NCI-H524 treated with DMSO at 0.1 percent for 48 hours (cell line): Measurements from ENCODE around the gene ZNF700.
"Not testable (repeated sequence)": the region's sequence is repeated elsewhere in the genome, so short reads cannot be mapped to it uniquely, and the experiment has no call there.

Experiments used
- DNase-seq: peaks from one replicate; lab custom pipeline; 2025; lab: John Stamatoyannopoulos, UW

The ZNF700 gene

GRCh38 chr19:11941361-11941887 is 16.5 kb downstream of the ZNF700 start:
- DNase-seq, result not testable (repeated sequence)

GRCh38 chr19:11942008-11942842 is 17.3 kb downstream of the ZNF700 start:
- DNase-seq, result no peak

- no peak for DNase-seq
These were observed 17.9 kb downstream of the ZNF700 start for GRCh38 chr19:11942843-11943108.

GRCh38 chr19:11944656-11945055 is 19.7 kb downstream of the ZNF700 start:
- DNase-seq, result no peak

- DNase-seq, result no peak
These were observed 23.7 kb downstream of the ZNF700 start for GRCh38 chr19:11948646-11949045.

- no peak for DNase-seq
These were observed 24.3 kb downstream of the ZNF700 start for GRCh38 chr19:11949201-11949600.

GRCh38 chr19:11949614-11950080 is 24.7 kb downstream of the ZNF700 start:
- DNase-seq, result not testable (repeated sequence)

GRCh38 chr19:11950312-11950711 is 25.4 kb downstream of the ZNF700 start:
- no peak for DNase-seq

- peak; percentile 62 for DNase-seq
These were observed 38.9 kb downstream of the ZNF700 start for GRCh38 chr19:11963566-11964355.

- DNase-seq, result no peak
These were observed 39.6 kb downstream of the ZNF700 start for GRCh38 chr19:11964496-11964857.

- peak; percentile 72 for DNase-seq
These were observed 40.1 kb downstream of the ZNF700 start, which contains the start of gene ZNF763 for GRCh38 chr19:11964858-11965645. ZNF763 (plus strand) TSS chr19:11965040; CDS start chr19:11965209, 169 bp downstream.

- DNase-seq, result no peak
These were observed 45.3 kb downstream of the ZNF700 start for GRCh38 chr19:11970174-11970573.

GRCh38 chr19:11971041-11971440 is 46.1 kb downstream of the ZNF700 start:
- DNase-seq, result no peak

GRCh38 chr19:11973019-11973810 is 48.3 kb downstream of the ZNF700 start:
- no peak for DNase-seq

GRCh38 chr19:11978492-11979100 is 53.7 kb downstream of the ZNF700 start:
- DNase-seq, result no peak

- no peak for DNase-seq
These were observed 54.6 kb downstream of the ZNF700 start for GRCh38 chr19:11979527-11979926.

GRCh38 chr19:11982526-11982925 is 57.6 kb downstream of the ZNF700 start:
- DNase-seq, result no peak

- DNase-seq, result no peak
These were observed 60.1 kb downstream of the ZNF700 start for GRCh38 chr19:11984986-11985385.

GRCh38 chr19:11986754-11987153 is 61.8 kb downstream of the ZNF700 start:
- DNase-seq, result no peak

- DNase-seq, result peak; percentile 60
These were observed 62.7 kb downstream of the ZNF700 start for GRCh38 chr19:11987405-11988281.
